ENCODE results near the gene APBB2. TPM values are rescaled to one million over a fixed set of nuclear protein-coding genes. Genes with fewer than 3 reads are reported as not detected.

The APBB2 gene
- total and polyA plus RNA-seq, 2 experiments from 2014 or later, result 24.1 to 61.0 TPM

- H3K4me2 ChIP-seq (ENCODE audit: unreplicated experiment), result peak overlapping the region; percentile 29
Observed at GRCh38 chr4:41012911-41013310, 201.4 kb downstream of the APBB2 start.

GRCh38 chr4:41012293-41012692 lies 202.0 kb downstream of the APBB2 start:
- H3K36me3 ChIP-seq (ENCODE audit: low read depth), result no peaks in the 10 kb centered on the region
- H3K4me2 ChIP-seq (ENCODE audit: unreplicated experiment), result peak overlapping the region; percentile 29
- peaks cover 24% of the 10 kb centered on the region for H3K79me2 ChIP-seq (ENCODE audit: insufficient read depth)
- peaks cover 33% of the 10 kb centered on the region for H3F3A ChIP-seq (ENCODE audit: insufficient read depth)
- DNase-seq, result peak; percentile 68
- no peaks in the 10 kb centered on the region for H4K20me1 ChIP-seq (ENCODE audit: insufficient read depth)
- H3K9ac ChIP-seq, result peak overlapping the region; percentile 40
- H3K4me1 ChIP-seq (ENCODE audit: insufficient read depth), result peaks cover 29% of the 10 kb centered on the region
- peak overlapping the region; percentile 37; the same call in 1 of the 2 replicates for H2AFZ ChIP-seq
- no peaks in the 10 kb centered on the region for H3K9me2 ChIP-seq (ENCODE audit: insufficient read depth)
- H3K27ac ChIP-seq, result peak overlapping the region; percentile 40
- TF ChIP-seq EZH2 (IDR thresholded peaks at IDR 0.05; ENCODE audit: insufficient read depth, poor library complexity, severe bottlenecking) (no peak), EZH2phosphoT487 (IDR thresholded peaks at IDR 0.05; ENCODE audit: insufficient read depth, low read depth) (no peak)
- in situ Hi-C loops (cut with MboI), result no loop called here
- no peaks in the 10 kb centered on the region for H3K9me3 ChIP-seq (ENCODE audit: low read depth)
- H3K27me3 ChIP-seq (replicated peaks; ENCODE audit: insufficient read depth), result no peaks in the 10 kb centered on the region
- 23% methylated on average over 2 of the region's 2 CpGs for WGBS, 2 experiments (ENCODE audit: low coverage in 1 of 2, low lambda C conversion rate in 2 of 2, missing lambda C conversion rate in 2 of 2)
- peak overlapping the region; percentile 25; the same call in 1 of the 2 replicates for H3K4me3 ChIP-seq

More at GRCh38 chr4:41012911-41013310, 201.4 kb downstream of the APBB2 start:
- peaks cover 27% of the 10 kb centered on the region for H3F3A ChIP-seq (ENCODE audit: insufficient read depth)
- no peaks in the 10 kb centered on the region for H3K9me2 ChIP-seq (ENCODE audit: insufficient read depth)
- peak overlapping the region; percentile 37; the same call in 1 of the 2 replicates for H2AFZ ChIP-seq
- no peak for TF ChIP-seq EZH2phosphoT487 (IDR thresholded peaks at IDR 0.05; ENCODE audit: insufficient read depth, low read depth)
- no peak for TF ChIP-seq EZH2 (IDR thresholded peaks at IDR 0.05; ENCODE audit: insufficient read depth, poor library complexity, severe bottlenecking)
- H3K4me1 ChIP-seq (ENCODE audit: insufficient read depth), result peaks cover 29% of the 10 kb centered on the region
- H3K27me3 ChIP-seq (replicated peaks; ENCODE audit: insufficient read depth), result no peaks in the 10 kb centered on the region
- H4K20me1 ChIP-seq (ENCODE audit: insufficient read depth), result no peaks in the 10 kb centered on the region
- H3K4me3 ChIP-seq, result peak overlapping the region; percentile 25; the same call in 1 of the 2 replicates
- in situ Hi-C loops (cut with MboI), result no loop called here
- peaks cover 26% of the 10 kb centered on the region for H3K79me2 ChIP-seq (ENCODE audit: insufficient read depth)
- no peaks in the 10 kb centered on the region for H3K9me3 ChIP-seq (ENCODE audit: low read depth)
- H3K36me3 ChIP-seq (ENCODE audit: low read depth), result no peaks in the 10 kb centered on the region
- DNase-seq, result no peak
- WGBS, 2 experiments (ENCODE audit: low coverage in 1 of 2, low lambda C conversion rate in 2 of 2, missing lambda C conversion rate in 2 of 2), result 50 to 56% methylated on average over 3 of the region's 3 CpGs
- H3K9ac ChIP-seq, result peak overlapping the region; percentile 40
- H3K27ac ChIP-seq, result peak overlapping the region; percentile 40

GRCh38 chr4:41009411-41009810 lies 204.9 kb downstream of the APBB2 start:
- Histone ChIP-seq H3K36me3 (ENCODE audit: low read depth) (no peaks in the 10 kb centered on the region), H3F3A (ENCODE audit: insufficient read depth) (peaks cover 33% of the 10 kb centered on the region), H3K4me2 (ENCODE audit: unreplicated experiment) (peak overlapping the region; percentile 59), H3K27me3 (replicated peaks; ENCODE audit: insufficient read depth) (no peaks in the 10 kb centered on the region), H3K9me2 (ENCODE audit: insufficient read depth) (no peaks in the 10 kb centered on the region), H3K9me3 (ENCODE audit: low read depth) (no peaks in the 10 kb centered on the region), H3K4me1 (ENCODE audit: insufficient read depth) (peaks cover 36% of the 10 kb centered on the region), H2AFZ (peak overlapping the region; percentile 33; the same call in 1 of the 2 replicates), H3K4me3 (peak overlapping the region; percentile 45), H3K27ac (peak overlapping the region; percentile 66), H4K20me1 (ENCODE audit: insufficient read depth) (no peaks in the 10 kb centered on the region), H3K9ac (peak overlapping the region; percentile 35), H3K79me2 (ENCODE audit: insufficient read depth) (peaks cover 45% of the 10 kb centered on the region)
- TF ChIP-seq EZH2phosphoT487 (IDR thresholded peaks at IDR 0.05; ENCODE audit: insufficient read depth, low read depth) (no peak), EZH2 (IDR thresholded peaks at IDR 0.05; ENCODE audit: insufficient read depth, poor library complexity, severe bottlenecking) (no peak)
- in situ Hi-C loops (cut with MboI), result no loop called here
- 14 to 17% methylated on average over 3 of the region's 3 CpGs for WGBS, 2 experiments (ENCODE audit: low coverage in 1 of 2, low lambda C conversion rate in 2 of 2, missing lambda C conversion rate in 2 of 2)
- peak; percentile 82 for DNase-seq

- Histone ChIP-seq H3F3A (ENCODE audit: insufficient read depth) (peaks cover 24% of the 10 kb centered on the region), H3K4me3 (no peak overlapping the region), H3K27me3 (replicated peaks; ENCODE audit: insufficient read depth) (no peaks in the 10 kb centered on the region), H4K20me1 (ENCODE audit: insufficient read depth) (no peaks in the 10 kb centered on the region), H3K27ac (no peak overlapping the region), H3K36me3 (ENCODE audit: low read depth) (no peaks in the 10 kb centered on the region), H2AFZ (no peak overlapping the region), H3K4me2 (ENCODE audit: unreplicated experiment) (no peak overlapping the region), H3K9me2 (ENCODE audit: insufficient read depth) (no peaks in the 10 kb centered on the region), H3K4me1 (ENCODE audit: insufficient read depth) (peaks cover 22% of the 10 kb centered on the region), H3K9ac (no peak overlapping the region), H3K9me3 (ENCODE audit: low read depth) (no peaks in the 10 kb centered on the region), H3K79me2 (ENCODE audit: insufficient read depth) (peaks cover 64% of the 10 kb centered on the region)
- in situ Hi-C loops (cut with MboI), result no loop called here
- no peak for TF ChIP-seq EZH2phosphoT487 (IDR thresholded peaks at IDR 0.05; ENCODE audit: insufficient read depth, low read depth)
- TF ChIP-seq EZH2 (IDR thresholded peaks at IDR 0.05; ENCODE audit: insufficient read depth, poor library complexity, severe bottlenecking), result no peak
- WGBS, 2 experiments (ENCODE audit: low coverage in 1 of 2, low lambda C conversion rate in 2 of 2, missing lambda C conversion rate in 2 of 2), result 82 to 84% methylated on average over 4 of the region's 4 CpGs
- DNase-seq, result peak; percentile 47
Observed at GRCh38 chr4:41006141-41006540, 208.2 kb downstream of the APBB2 start.
